ENCODE measurements around the gene NPFF. TPM values are rescaled to one million over a fixed set of nuclear protein-coding genes. Genes with fewer than 3 reads are reported as not detected.
"Not testable (repeated sequence)": the region's sequence is repeated elsewhere in the genome, so short reads cannot be mapped to it uniquely, and the experiment has no call there.

NPFF gene, protein sequence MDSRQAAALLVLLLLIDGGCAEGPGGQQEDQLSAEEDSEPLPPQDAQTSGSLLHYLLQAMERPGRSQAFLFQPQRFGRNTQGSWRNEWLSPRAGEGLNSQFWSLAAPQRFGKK
- total RNA-seq: not detected

DNA sequence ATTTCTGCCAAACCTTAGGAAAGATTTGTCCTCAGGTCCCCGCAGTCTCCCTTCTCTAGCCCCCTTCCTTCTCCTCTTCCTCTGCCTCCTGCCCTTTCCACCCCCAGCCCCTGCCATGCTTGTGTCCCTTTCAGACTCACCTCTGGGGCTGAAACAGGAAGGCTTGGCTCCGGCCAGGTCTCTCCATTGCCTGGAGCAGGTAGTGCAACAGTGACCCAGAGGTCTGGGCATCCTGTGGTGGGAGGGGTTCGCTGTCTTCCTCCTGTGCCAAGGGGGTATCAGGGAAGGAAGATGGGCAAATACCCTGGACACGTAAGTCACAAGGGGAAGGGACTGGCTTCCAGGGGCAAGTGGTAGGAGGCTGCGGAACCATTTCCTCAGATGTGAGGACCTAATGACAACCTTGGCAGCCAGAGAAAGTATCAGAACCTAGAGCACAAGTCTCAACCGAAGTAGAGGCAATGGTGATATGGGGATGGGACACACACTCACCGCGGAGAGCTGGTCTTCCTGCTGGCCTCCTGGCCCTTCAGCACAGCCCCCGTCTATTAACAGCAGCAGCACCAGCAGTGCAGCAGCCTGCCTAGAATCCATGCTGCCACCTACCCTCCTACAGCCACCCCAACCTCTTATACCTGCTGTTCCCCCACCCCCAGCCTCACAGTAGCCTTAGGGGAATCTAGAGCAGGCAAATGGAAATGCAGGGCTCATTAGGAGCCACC lies at the start of gene NPFF:
NPFF (minus strand) TSS at position 604 of the 722 bp plus-strand sequence; CDS start at position 594, 10 bp downstream.
- no peak within 1 kb of the TSS for H3K4me3 ChIP-seq (ENCODE audit: low read length in 3 of 3)
- H3K27ac ChIP-seq (ENCODE audit: low read depth, low read length): no peak within 1 kb of the TSS
- no peaks in the 10 kb centered on the region for H3K27me3 ChIP-seq (ENCODE audit: control insufficient read depth in 3 of 3, insufficient read depth in 3 of 3, low read length in 3 of 3)
- peak within 1 kb of the TSS in 1 of 3 donors; percentile 3 for H3K9ac ChIP-seq (ENCODE audit: low read depth in 1 of 3, low read length in 3 of 3)
- H3K9me3 ChIP-seq (ENCODE audit: control insufficient read depth in 3 of 3, low read length in 3 of 3): no peaks in the 10 kb centered on the region
- peaks cover 33 to 51% (median 35%) of the 10 kb centered on the region in 3 donors for H3K36me3 ChIP-seq (ENCODE audit: control insufficient read depth in 3 of 3, insufficient read depth in 3 of 3, low read length in 3 of 3)
- H3K4me1 ChIP-seq (ENCODE audit: control insufficient read depth in 3 of 3, insufficient read depth in 3 of 3, low read length in 3 of 3): peaks cover 14 to 30% (median 16%) of the 10 kb centered on the region in 3 donors

GRCh38 chr12:53552361-53553327 lies 45.4 kb upstream of the NPFF start:
- Histone ChIP-seq H3K27ac (ENCODE audit: low read depth, low read length) (no peak overlapping the region), H3K27me3 (ENCODE audit: control insufficient read depth in 3 of 3, insufficient read depth in 3 of 3, low read length in 3 of 3) (no peaks in the 10 kb centered on the region), H3K4me1 (ENCODE audit: control insufficient read depth in 3 of 3, insufficient read depth in 3 of 3, low read length in 3 of 3) (no peaks in the 10 kb centered on the region), H3K4me3 (ENCODE audit: low read length in 3 of 3) (no peak overlapping the region), H3K9me3 (ENCODE audit: control insufficient read depth in 3 of 3, low read length in 3 of 3) (no peaks in the 10 kb centered on the region), H3K9ac (ENCODE audit: low read depth in 1 of 3, low read length in 3 of 3) (no peak overlapping the region), H3K36me3 (ENCODE audit: control insufficient read depth in 3 of 3, insufficient read depth in 3 of 3, low read length in 3 of 3) (peaks cover 16 to 19% (median 18%) of the 10 kb centered on the region in 3 donors)

DNA sequence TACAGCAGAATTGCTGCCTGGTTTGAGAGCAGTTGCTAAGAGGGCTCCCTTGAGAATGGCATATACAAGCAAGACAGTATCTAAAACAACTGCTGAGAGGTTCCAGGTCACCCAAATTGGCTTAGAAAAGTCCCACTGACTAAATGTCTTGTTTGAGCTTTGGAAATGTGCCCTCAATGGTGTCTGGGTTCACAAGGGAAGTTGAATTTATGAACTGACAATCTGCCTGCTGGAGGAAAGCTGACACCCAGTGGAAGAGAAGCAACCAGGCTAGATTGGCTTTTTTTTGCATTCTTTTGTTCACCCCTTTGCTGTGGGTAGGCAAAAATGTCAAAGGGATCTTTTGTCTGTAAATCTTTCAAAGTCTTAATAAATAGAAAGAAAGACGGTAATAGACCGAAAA lies 44.6 kb upstream of the NPFF start:
- no peak overlapping the region for H3K9ac ChIP-seq (ENCODE audit: low read depth in 1 of 3, low read length in 3 of 3)

GRCh38 chr12:53550595-53550994 lies 43.3 kb upstream of the NPFF start:
- Histone ChIP-seq H3K4me3 (ENCODE audit: low read length in 3 of 3) (no peak overlapping the region), H3K27ac (ENCODE audit: low read depth, low read length) (no peak overlapping the region), H3K4me1 (ENCODE audit: control insufficient read depth in 3 of 3, insufficient read depth in 3 of 3, low read length in 3 of 3) (no peaks in the 10 kb centered on the region), H3K9me3 (ENCODE audit: control insufficient read depth in 3 of 3, low read length in 3 of 3) (no peaks in the 10 kb centered on the region), H3K9ac (ENCODE audit: low read depth in 1 of 3, low read length in 3 of 3) (no peak overlapping the region), H3K27me3 (ENCODE audit: control insufficient read depth in 3 of 3, insufficient read depth in 3 of 3, low read length in 3 of 3) (no peaks in the 10 kb centered on the region), H3K36me3 (ENCODE audit: control insufficient read depth in 3 of 3, insufficient read depth in 3 of 3, low read length in 3 of 3) (peaks cover 17 to 22% (median 21%) of the 10 kb centered on the region in 3 donors)

More for the DNA sequence above, 44.6 kb upstream of the NPFF start:
- H3K4me3 ChIP-seq (ENCODE audit: low read length in 3 of 3): no peak overlapping the region
- H3K27ac ChIP-seq (ENCODE audit: low read depth, low read length): no peak overlapping the region
- H3K9me3 ChIP-seq (ENCODE audit: control insufficient read depth in 3 of 3, low read length in 3 of 3): no peaks in the 10 kb centered on the region
- no peaks in the 10 kb centered on the region for H3K27me3 ChIP-seq (ENCODE audit: control insufficient read depth in 3 of 3, insufficient read depth in 3 of 3, low read length in 3 of 3)
- H3K4me1 ChIP-seq (ENCODE audit: control insufficient read depth in 3 of 3, insufficient read depth in 3 of 3, low read length in 3 of 3): no peaks in the 10 kb centered on the region
- peaks cover 17 to 22% (median 21%) of the 10 kb centered on the region in 3 donors for H3K36me3 ChIP-seq (ENCODE audit: control insufficient read depth in 3 of 3, insufficient read depth in 3 of 3, low read length in 3 of 3)

- H3K9ac ChIP-seq (ENCODE audit: low read depth in 1 of 3, low read length in 3 of 3); H3K4me3 ChIP-seq (ENCODE audit: low read length in 3 of 3); H3K27ac ChIP-seq (ENCODE audit: low read depth, low read length); H3K27me3 ChIP-seq (ENCODE audit: control insufficient read depth in 3 of 3, insufficient read depth in 3 of 3, low read length in 3 of 3); H3K4me1 ChIP-seq (ENCODE audit: control insufficient read depth in 3 of 3, insufficient read depth in 3 of 3, low read length in 3 of 3); H3K9me3 ChIP-seq (ENCODE audit: control insufficient read depth in 3 of 3, low read length in 3 of 3): not testable (repeated sequence)
- H3K36me3 ChIP-seq (ENCODE audit: control insufficient read depth in 3 of 3, insufficient read depth in 3 of 3, low read length in 3 of 3): peaks cover 17 to 22% (median 21%) of the 10 kb centered on the region in 3 donors
These were observed 42.8 kb upstream of the NPFF start for GRCh38 chr12:53550131-53550530.

- peaks cover 17 to 22% (median 21%) of the 10 kb centered on the region in 3 donors for H3K36me3 ChIP-seq (ENCODE audit: control insufficient read depth in 3 of 3, insufficient read depth in 3 of 3, low read length in 3 of 3)
- H3K27me3 ChIP-seq (ENCODE audit: control insufficient read depth in 3 of 3, insufficient read depth in 3 of 3, low read length in 3 of 3); H3K4me1 ChIP-seq (ENCODE audit: control insufficient read depth in 3 of 3, insufficient read depth in 3 of 3, low read length in 3 of 3); H3K4me3 ChIP-seq (ENCODE audit: low read length in 3 of 3); H3K9ac ChIP-seq (ENCODE audit: low read depth in 1 of 3, low read length in 3 of 3); H3K9me3 ChIP-seq (ENCODE audit: control insufficient read depth in 3 of 3, low read length in 3 of 3); H3K27ac ChIP-seq (ENCODE audit: low read depth, low read length): not testable (repeated sequence)
These were observed 41.1 kb upstream of the NPFF start for GRCh38 chr12:53548354-53548753.

GRCh38 chr12:53543539-53543938 lies 36.3 kb upstream of the NPFF start:
- no peaks in the 10 kb centered on the region for H3K27me3 ChIP-seq (ENCODE audit: control insufficient read depth in 3 of 3, insufficient read depth in 3 of 3, low read length in 3 of 3)
- H3K9ac ChIP-seq (ENCODE audit: low read depth in 1 of 3, low read length in 3 of 3): peak overlapping the region in 1 of 3 donors; percentile 25
- peaks cover 3 to 6% (median 5%) of the 10 kb centered on the region in 3 donors for H3K4me1 ChIP-seq (ENCODE audit: control insufficient read depth in 3 of 3, insufficient read depth in 3 of 3, low read length in 3 of 3)
- no peaks in the 10 kb centered on the region for H3K9me3 ChIP-seq (ENCODE audit: control insufficient read depth in 3 of 3, low read length in 3 of 3)
- H3K4me3 ChIP-seq (ENCODE audit: low read length in 3 of 3): no peak overlapping the region
- peaks cover 14 to 37% (median 16%) of the 10 kb centered on the region in 3 donors for H3K36me3 ChIP-seq (ENCODE audit: control insufficient read depth in 3 of 3, insufficient read depth in 3 of 3, low read length in 3 of 3)
- peak overlapping the region; percentile 49 for H3K27ac ChIP-seq (ENCODE audit: low read depth, low read length)

GRCh38 chr12:53539526-53539925 lies 32.2 kb upstream of the NPFF start:
- H3K9me3 ChIP-seq (ENCODE audit: control insufficient read depth in 3 of 3, low read length in 3 of 3): no peaks in the 10 kb centered on the region
- H3K27ac ChIP-seq (ENCODE audit: low read depth, low read length): no peak overlapping the region
- peaks cover 23 to 58% (median 34%) of the 10 kb centered on the region in 3 donors for H3K36me3 ChIP-seq (ENCODE audit: control insufficient read depth in 3 of 3, insufficient read depth in 3 of 3, low read length in 3 of 3)
- no peak overlapping the region for H3K9ac ChIP-seq (ENCODE audit: low read depth in 1 of 3, low read length in 3 of 3)
- H3K4me1 ChIP-seq (ENCODE audit: control insufficient read depth in 3 of 3, insufficient read depth in 3 of 3, low read length in 3 of 3): peaks cover 3 to 6% (median 5%) of the 10 kb centered on the region in 3 donors
- H3K4me3 ChIP-seq (ENCODE audit: low read length in 3 of 3): no peak overlapping the region
- H3K27me3 ChIP-seq (ENCODE audit: control insufficient read depth in 3 of 3, insufficient read depth in 3 of 3, low read length in 3 of 3): no peaks in the 10 kb centered on the region

- no peak overlapping the region for H3K27ac ChIP-seq (ENCODE audit: low read depth, low read length)
- H3K36me3 ChIP-seq (ENCODE audit: control insufficient read depth in 3 of 3, insufficient read depth in 3 of 3, low read length in 3 of 3): peaks cover 30 to 66% (median 45%) of the 10 kb centered on the region in 3 donors
These were observed 31.0 kb upstream of the NPFF start for GRCh38 chr12:53538209-53538689.

More at GRCh38 chr12:53538209-53538689, 31.0 kb upstream of the NPFF start:
- no peaks in the 10 kb centered on the region for H3K4me1 ChIP-seq (ENCODE audit: control insufficient read depth in 3 of 3, insufficient read depth in 3 of 3, low read length in 3 of 3)
- H3K9ac ChIP-seq (ENCODE audit: low read depth in 1 of 3, low read length in 3 of 3): no peak overlapping the region
- H3K9me3 ChIP-seq (ENCODE audit: control insufficient read depth in 3 of 3, low read length in 3 of 3): no peaks in the 10 kb centered on the region
- H3K27me3 ChIP-seq (ENCODE audit: control insufficient read depth in 3 of 3, insufficient read depth in 3 of 3, low read length in 3 of 3): no peaks in the 10 kb centered on the region
- H3K4me3 ChIP-seq (ENCODE audit: low read length in 3 of 3): no peak overlapping the region

Measured in skeletal muscle tissue (tissue), 4 donors.